A673 (cell line): ENCODE results near the gene AKAP8. TPM values are rescaled to one million over a fixed set of nuclear protein-coding genes. Genes with fewer than 3 reads are reported as not detected.

Experiments used
- BruUV-seq: library from RNA; stranded (reverse); fragments of 400-500 nt; replicated peaks from 2 replicates; lab custom pipeline; 2021; lab: Mats Ljungman, UMichigan
- CTCF ChIA-PET: fragments of 300-600 bp; sonication (Branson Sonifier 250); formaldehyde crosslinking; loops from one replicate; lab custom pipeline; 2022; ENCODE audit warnings: antibody characterized with exemption; lab: Charles Lee
- POLR2A ChIA-PET: fragments of 300-600 bp; sonication (Branson Sonifier 250); formaldehyde crosslinking; loops from one replicate; lab custom pipeline; 2022; ENCODE audit warnings: antibody characterized with exemption; ENCODE audit not compliant: low non-redundant PET; lab: Charles Lee
- DNase-seq: peaks from one replicate; pipeline ENCODE4 v3.0.0-alpha.2; 2015; ENCODE audit warnings: low spot score
- H3K27ac ChIP-seq: fragments of 200-600 bp; sonication (generic); 2 replicates; pipeline ENCODE4 v1.5.1; 2016; ENCODE audit warnings: mixed run types, low read depth, mild to moderate bottlenecking, mixed read lengths, antibody characterized with exemption, low read length; ENCODE audit not compliant: poor library complexity, severe bottlenecking
- H3K27me3 ChIP-seq: fragments of 200-600 bp; sonication (generic); replicated peaks from 2 replicates; pipeline ENCODE4 v1.6.1; 2017; ENCODE audit warnings: mixed run types, low read depth, mild to moderate bottlenecking, mixed read lengths, antibody characterized with exemption, low read length; ENCODE audit not compliant: insufficient read depth, poor library complexity
- H3K36me3 ChIP-seq: fragments of 200-600 bp; sonication (generic); 2 replicates; pipeline ENCODE4 v1.6.1; 2016; ENCODE audit warnings: mixed run types, mild to moderate bottlenecking, mixed read lengths, antibody characterized with exemption, low read length; ENCODE audit not compliant: insufficient read depth, poor library complexity, severe bottlenecking
- H3K4me1 ChIP-seq: fragments of 200-600 bp; sonication (generic); 2 replicates; pipeline ENCODE4 v1.6.1; 2017; ENCODE audit warnings: mixed run types, mild to moderate bottlenecking, mixed read lengths, antibody characterized with exemption, low read length; ENCODE audit not compliant: insufficient read depth, poor library complexity, severe bottlenecking
- H3K4me3 ChIP-seq: fragments of 200-600 bp; sonication (generic); 2 replicates; pipeline ENCODE4 v1.5.1; 2016; ENCODE audit warnings: low read depth, mixed run types, mild to moderate bottlenecking, mixed read lengths, low read length; ENCODE audit not compliant: poor library complexity, severe bottlenecking
- H3K9me3 ChIP-seq: fragments of 200-600 bp; sonication (generic); 2 replicates; pipeline ENCODE4 v1.6.1; 2016; ENCODE audit warnings: mixed run types, low read depth, mild to moderate bottlenecking, mixed read lengths, antibody characterized with exemption, low read length; ENCODE audit not compliant: poor library complexity, severe bottlenecking
- CTCF ChIP-seq: fragments of 300-800, 200-600 bp; sonication (generic); conservative IDR thresholded peaks from 2 replicates; pipeline ENCODE4 v1.5.1; 2017; ENCODE audit warnings: low read depth, mild to moderate bottlenecking, antibody characterized with exemption, low read length, moderate library complexity, mixed read lengths
- EZH2 ChIP-seq: fragments of 200-600 bp; sonication (generic); IDR thresholded peaks from 2 replicates; pipeline ENCODE4 v1.6.1; 2017; ENCODE audit warnings: borderline replicate concordance, low read depth, mild to moderate bottlenecking, mixed read lengths, antibody characterized with exemption, low read length; ENCODE audit not compliant: poor library complexity, severe bottlenecking
- intact Hi-C: fragments of 100-400 bp; cut with micrococcal nuclease; formaldehyde crosslinking; loops from one replicate; pipeline ENCODE4 v1.10.0; 2022; ENCODE audit not compliant: unreplicated experiment
- total RNA-seq: library from RNA; stranded (reverse); gene quantifications from 2 replicates; pipeline ENCODE4 v1.2.3, GENCODE V29; 2021

Gene AKAP8
- total RNA-seq, 1 experiment from 2014 or later, result 48.4 TPM

DNA sequence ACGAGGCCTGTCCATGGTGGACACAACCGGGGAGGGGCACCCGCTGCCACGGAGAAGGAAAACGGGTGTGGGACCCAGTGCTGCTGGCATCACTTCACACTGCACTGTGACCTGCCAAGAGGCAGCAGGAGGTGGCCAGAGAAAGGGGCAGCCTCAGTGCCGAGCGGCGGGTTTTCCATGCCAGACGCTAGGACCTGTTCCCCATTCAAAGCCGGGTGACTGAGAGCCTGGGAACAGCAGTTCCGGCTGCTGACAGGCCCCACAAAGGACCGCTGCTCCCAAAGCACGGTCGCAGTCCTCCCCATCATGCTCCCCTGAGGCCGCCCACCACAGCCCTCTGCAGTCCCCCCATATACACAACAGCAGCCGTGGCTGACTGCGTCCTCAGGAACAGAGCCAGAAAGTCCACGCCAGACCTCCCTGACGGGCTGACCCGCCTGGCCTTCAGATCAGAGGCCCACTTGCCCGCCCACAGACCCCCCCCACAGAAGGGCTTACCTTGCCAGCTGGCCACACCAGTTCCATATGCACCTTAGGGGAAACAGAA lies 5.4 kb downstream of the AKAP8 start:
- POLR2A ChIA-PET, result no interaction called here

GRCh38 chr19:15373644-15374043 lies 5.9 kb downstream of the AKAP8 start:
- H3K9me3 ChIP-seq, result no peaks in the 10 kb centered on the region
- no peaks in the 10 kb centered on the region for H3K4me1 ChIP-seq
- ChIA-PET POLR2A (no interaction called here), CTCF (no interaction called here)
- H3K27me3 ChIP-seq, result no peaks in the 10 kb centered on the region
- no peak overlapping the region for H3K27ac ChIP-seq
- TF ChIP-seq EZH2 (no peak), CTCF (no peak)
- no peak overlapping the region for H3K4me3 ChIP-seq
- no peak for DNase-seq
- no TSS peak for BruUV-seq
- peaks cover 42% of the 10 kb centered on the region for H3K36me3 ChIP-seq
- intact Hi-C loops, result no loop called here

More for the DNA sequence above, 5.4 kb downstream of the AKAP8 start:
- no TSS peak for BruUV-seq
- intact Hi-C loops, result no loop called here
- no peak for TF ChIP-seq CTCF
- TF ChIP-seq EZH2, result no peak
- H3K27ac ChIP-seq, result no peak overlapping the region
- no peaks in the 10 kb centered on the region for H3K9me3 ChIP-seq
- H3K4me1 ChIP-seq, result no peaks in the 10 kb centered on the region
- peaks cover 42% of the 10 kb centered on the region for H3K36me3 ChIP-seq
- DNase-seq, result no peak
- no peaks in the 10 kb centered on the region for H3K27me3 ChIP-seq
- H3K4me3 ChIP-seq, result no peak overlapping the region
- CTCF ChIA-PET, result no interaction called here

DNA sequence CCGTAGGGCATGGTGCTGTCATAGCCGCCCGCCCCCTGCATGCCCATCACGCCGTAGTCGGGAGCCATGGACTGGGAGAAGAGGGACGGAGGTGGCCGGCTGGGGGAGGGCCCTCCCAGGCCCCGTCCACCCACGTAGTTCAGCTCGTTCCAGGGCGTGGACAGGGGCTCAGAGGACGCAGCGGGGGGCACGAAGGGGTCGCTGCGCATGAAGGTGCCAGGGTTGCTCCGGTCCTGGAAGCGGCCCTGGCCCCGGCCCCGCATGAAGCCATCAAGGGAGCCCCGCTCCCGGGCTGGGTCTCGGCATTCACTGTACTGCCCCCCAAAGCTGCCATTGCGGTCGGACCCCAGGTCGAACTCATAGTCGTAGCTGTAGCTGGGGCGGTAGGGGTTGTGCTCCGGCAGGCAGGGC lies 6.7 kb downstream of the AKAP8 start:
- intact Hi-C loops, result no loop called here
- ChIA-PET POLR2A (no interaction called here), CTCF (no interaction called here)
- Histone ChIP-seq H3K4me1 (no peaks in the 10 kb centered on the region), H3K9me3 (no peaks in the 10 kb centered on the region), H3K27me3 (no peaks in the 10 kb centered on the region), H3K36me3 (peaks cover 49% of the 10 kb centered on the region), H3K27ac (no peak overlapping the region), H3K4me3 (no peak overlapping the region)
- BruUV-seq, result no TSS peak
- no peak for DNase-seq
- TF ChIP-seq EZH2 (no peak), CTCF (no peak)
